ENCODE data around the gene COA8. TPM values are rescaled to one million over a fixed set of nuclear protein-coding genes. Genes with fewer than 3 reads are reported as not detected.
A peak's percentile ranks its signal among the peaks of the same experiment; 100 is the strongest.

COA8 gene
- polyA plus RNA-seq, 1 of the 3 experiments (the other 2 are of a cell fraction) = 25.2 TPM

GRCh38 chr14:103619057-103619456 is 56.3 kb downstream of the COA8 start:
- ChIA-PET POLR2A (no interaction called here), CTCF (interaction anchor here (0.8 kb wide), 1 partner anchor 229 kb away, joined by 3 read pairs; no protein-coding TSS in a partner anchor)
- Histone ChIP-seq H3K9me2 (no peaks in the 10 kb centered on the region), H3K27me3 (ENCODE audit: insufficient read depth) (no peaks in the 10 kb centered on the region), H3K9ac (no peak overlapping the region), H4K20me1 (ENCODE audit: insufficient read depth) (no peaks in the 10 kb centered on the region), H3K4me1 (ENCODE audit: control insufficient read depth in 1 of 2, insufficient read depth in 2 of 2, low read depth in 1 of 2, low read length in 1 of 2) (no peaks in the 10 kb centered on the region; a peak in 2 of 4 replicates), H3K4me2 (no peak overlapping the region), H3K4me3 (ENCODE audit: low read depth in 2 of 2, low read length in 1 of 2) (no peak overlapping the region), H3F3A (replicated peaks; ENCODE audit: insufficient read depth) (no peaks in the 10 kb centered on the region), H3K27ac (ENCODE audit: low read depth in 2 of 2, low read length in 1 of 2) (no peak overlapping the region), H2AFZ (ENCODE audit: low read depth) (no peak overlapping the region), H3K36me3 (replicated peaks in 1 of 2; ENCODE audit: control insufficient read depth in 1 of 2, insufficient read depth in 2 of 2, low read length in 1 of 2) (no peaks in the 10 kb centered on the region), H3K79me2 (ENCODE audit: insufficient read depth) (no peaks in the 10 kb centered on the region), H3K9me3 (no peaks in the 10 kb centered on the region)
- WGBS (ENCODE audit: low lambda C conversion rate) = 49% methylated on average over 5 of the region's 5 CpGs
- no peak for DNase-seq
- TF ChIP-seq MEF2A (IDR thresholded peaks at IDR 0.05; ENCODE audit: borderline replicate concordance, low read depth) (no peak), FOSL2 (IDR thresholded peaks at IDR 0.05; ENCODE audit: borderline replicate concordance, low read depth) (peak; percentile 9; the same call in 1 of the 2 replicates)

- 94% methylated on average over 5 of the region's 5 CpGs for WGBS (ENCODE audit: low lambda C conversion rate)
- TF ChIP-seq FOXM1 (IDR thresholded peaks at IDR 0.05; ENCODE audit: low read depth) (no peak), TAF1 (IDR thresholded peaks at IDR 0.05; ENCODE audit: borderline replicate concordance, low read depth, low read length) (no peak), RFX5 (IDR thresholded peaks at IDR 0.05; ENCODE audit: low read length) (no peak), POLR2AphosphoS5 (IDR thresholded peaks at IDR 0.05; ENCODE audit: low read depth, low read length) (no peak), CTCF (IDR thresholded peaks at IDR 0.05) (no peak), IRF3 (IDR thresholded peaks at IDR 0.05; ENCODE audit: low read depth, low read length) (no peak), RAD21 (IDR thresholded peaks at IDR 0.05; ENCODE audit: low read length) (no peak), GATA2 (CRISPR knock-in tag; IDR thresholded peaks at IDR 0.05) (no peak), CHD2 (IDR thresholded peaks at IDR 0.05; ENCODE audit: low read length, partially characterized antibody) (no peak), MAX (IDR thresholded peaks at IDR 0.05; ENCODE audit: low read depth) (no peak), RCOR1 (IDR thresholded peaks at IDR 0.05; ENCODE audit: low read length) (no peak), JUND (IDR thresholded peaks at IDR 0.05) (no peak), MEF2A (IDR thresholded peaks at IDR 0.05; ENCODE audit: borderline replicate concordance, low read depth) (no peak)
- H4K20me1 ChIP-seq (ENCODE audit: insufficient read depth) = no peaks in the 10 kb centered on the region
- H3K9ac ChIP-seq = no peak overlapping the region
- no peaks in the 10 kb centered on the region for H3K27me3 ChIP-seq (ENCODE audit: insufficient read depth)
- H3K9me3 ChIP-seq = no peaks in the 10 kb centered on the region
- H3F3A ChIP-seq (replicated peaks; ENCODE audit: insufficient read depth) = no peaks in the 10 kb centered on the region
- CTCF ChIA-PET = interaction anchor here (1.6 kb wide), 1 partner anchor 14 kb away, joined by 6 read pairs; no protein-coding TSS in a partner anchor
- peaks cover 0 to 9% of the 10 kb centered on the region in 2 experiments; a peak in 3 of 4 replicates for H3K4me1 ChIP-seq (ENCODE audit: control insufficient read depth in 1 of 2, insufficient read depth in 2 of 2, low read depth in 1 of 2, low read length in 1 of 2)
- no peaks in the 10 kb centered on the region for H3K36me3 ChIP-seq (replicated peaks in 1 of 2; ENCODE audit: control insufficient read depth in 1 of 2, insufficient read depth in 2 of 2, low read length in 1 of 2)
- H3K4me2 ChIP-seq = no peak overlapping the region
- DNase-seq = no peak
- POLR2A ChIA-PET = interaction anchor here (0.7 kb wide), 1 partner anchor 28 kb away, joined by 4 read pairs; no protein-coding TSS in a partner anchor
- no peak overlapping the region for H2AFZ ChIP-seq (ENCODE audit: low read depth)
- no peaks in the 10 kb centered on the region for H3K79me2 ChIP-seq (ENCODE audit: insufficient read depth)
- no peaks in the 10 kb centered on the region for H3K9me2 ChIP-seq
- no peak overlapping the region for H3K4me3 ChIP-seq (ENCODE audit: low read depth in 2 of 2, low read length in 1 of 2)
- no peak overlapping the region for H3K27ac ChIP-seq (ENCODE audit: low read depth in 2 of 2, low read length in 1 of 2)
Measured at GRCh38 chr14:103621860-103622259, 59.1 kb downstream of the COA8 start.
